Endothelial cell (in vitro differentiated cells): ENCODE measurements around the gene SIAH2. TPM values are rescaled to one million over a fixed set of nuclear protein-coding genes. Genes with fewer than 3 reads are reported as not detected.

Experiments
- DNase-seq: peaks from one replicate; pipeline ENCODE4 v3.0.0; 2021; ENCODE audit warnings: low spot score
- H3K27ac Mint-ChIP-seq: one replicate; pipeline ENCODE4 v1.8.0; 2021; ENCODE audit warnings: mixed read lengths, inconsistent platforms; ENCODE audit not compliant: unreplicated experiment
- H3K27me3 Mint-ChIP-seq: one replicate; pipeline ENCODE4 v1.8.0; 2021; ENCODE audit warnings: mild to moderate bottlenecking, moderate library complexity, mixed read lengths, inconsistent platforms; ENCODE audit not compliant: unreplicated experiment
- H3K36me3 Mint-ChIP-seq: one replicate; pipeline ENCODE4 v1.8.0; 2021; ENCODE audit warnings: mild to moderate bottlenecking, low read depth, mixed read lengths, inconsistent platforms; ENCODE audit not compliant: unreplicated experiment
- H3K4me1 Mint-ChIP-seq: one replicate; pipeline ENCODE4 v1.8.0; 2021; ENCODE audit warnings: mild to moderate bottlenecking, mixed read lengths, inconsistent platforms; ENCODE audit not compliant: unreplicated experiment
- H3K4me3 Mint-ChIP-seq: one replicate; pipeline ENCODE4 v1.8.0; 2021; ENCODE audit warnings: mild to moderate bottlenecking, mixed read lengths, inconsistent platforms; ENCODE audit not compliant: unreplicated experiment
- H3K9me3 Mint-ChIP-seq: one replicate; pipeline ENCODE4 v1.8.0; 2021; ENCODE audit warnings: mixed read lengths, inconsistent platforms; ENCODE audit not compliant: unreplicated experiment
- total RNA-seq: library from RNA; stranded (reverse); fragmentation: NEBNext Ultra II Directional; extraction: Animal tissue kit (Norgen Biotek cat#: 25700); gene quantifications from one replicate; pipeline ENCODE4 v1.2.1, GENCODE V29; 2021; ENCODE audit not compliant: unreplicated experiment
- TF ChIP-seq, protein P1 (sequence below): fragments of 200-600 bp; sonication (generic); IDR thresholded peaks from one replicate; pipeline ENCODE4 v1.5.0; 2021; ENCODE audit warnings: antibody characterized with exemption; ENCODE audit not compliant: unreplicated experiment

Gene SIAH2
- total RNA-seq, 1 donor from 2014 or later: 13.2 TPM

DNA sequence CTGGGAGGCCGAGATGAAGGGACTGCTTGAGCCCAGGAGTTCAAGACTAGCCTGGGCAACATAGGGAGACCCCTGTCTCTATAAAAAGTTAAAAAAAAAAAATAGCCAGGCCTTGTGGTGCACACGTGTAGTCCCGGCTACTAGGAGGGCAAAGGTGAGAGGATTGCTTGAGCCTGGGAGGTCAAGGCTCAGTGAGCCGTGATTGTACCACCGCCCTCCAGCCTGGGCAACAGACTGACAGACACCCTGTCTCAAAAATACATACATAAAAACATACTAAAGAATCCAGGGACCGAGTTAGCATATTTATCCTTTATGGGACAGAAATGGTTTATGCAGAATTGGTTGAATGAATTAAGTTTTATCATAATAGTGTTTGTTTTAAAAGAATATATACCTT lies 13.7 kb downstream of the SIAH2 start:
- H3K4me1 Mint-ChIP-seq: no peaks in the 10 kb centered on the region
- no peaks in the 10 kb centered on the region for H3K9me3 Mint-ChIP-seq
- H3K27me3 Mint-ChIP-seq: peaks cover 2% of the 10 kb centered on the region
- DNase-seq: no peak
- no peak overlapping the region for H3K4me3 Mint-ChIP-seq
- TF ChIP-seq, protein P1, sequence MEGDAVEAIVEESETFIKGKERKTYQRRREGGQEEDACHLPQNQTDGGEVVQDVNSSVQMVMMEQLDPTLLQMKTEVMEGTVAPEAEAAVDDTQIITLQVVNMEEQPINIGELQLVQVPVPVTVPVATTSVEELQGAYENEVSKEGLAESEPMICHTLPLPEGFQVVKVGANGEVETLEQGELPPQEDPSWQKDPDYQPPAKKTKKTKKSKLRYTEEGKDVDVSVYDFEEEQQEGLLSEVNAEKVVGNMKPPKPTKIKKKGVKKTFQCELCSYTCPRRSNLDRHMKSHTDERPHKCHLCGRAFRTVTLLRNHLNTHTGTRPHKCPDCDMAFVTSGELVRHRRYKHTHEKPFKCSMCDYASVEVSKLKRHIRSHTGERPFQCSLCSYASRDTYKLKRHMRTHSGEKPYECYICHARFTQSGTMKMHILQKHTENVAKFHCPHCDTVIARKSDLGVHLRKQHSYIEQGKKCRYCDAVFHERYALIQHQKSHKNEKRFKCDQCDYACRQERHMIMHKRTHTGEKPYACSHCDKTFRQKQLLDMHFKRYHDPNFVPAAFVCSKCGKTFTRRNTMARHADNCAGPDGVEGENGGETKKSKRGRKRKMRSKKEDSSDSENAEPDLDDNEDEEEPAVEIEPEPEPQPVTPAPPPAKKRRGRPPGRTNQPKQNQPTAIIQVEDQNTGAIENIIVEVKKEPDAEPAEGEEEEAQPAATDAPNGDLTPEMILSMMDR: no peak
- H3K36me3 Mint-ChIP-seq: peaks cover 6% of the 10 kb centered on the region
- no peak overlapping the region for H3K27ac Mint-ChIP-seq

DNA sequence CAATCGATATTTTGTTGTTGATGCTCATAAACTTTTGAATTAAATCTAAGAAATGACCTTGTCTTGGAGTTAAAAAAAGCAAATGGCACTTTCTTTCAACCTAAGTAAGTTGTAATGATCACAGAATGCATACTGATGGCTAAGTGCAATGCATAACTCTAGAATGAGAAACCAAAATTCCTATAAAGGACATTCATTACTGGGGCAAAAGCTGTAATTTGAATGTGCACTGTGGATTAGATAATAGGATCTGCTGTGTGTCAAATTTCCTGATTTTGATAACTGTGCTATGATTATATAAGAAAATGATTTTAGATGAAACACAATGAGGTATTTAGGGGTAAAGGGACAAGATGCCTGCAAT lies 14.3 kb downstream of the SIAH2 start:
- H3K4me1 Mint-ChIP-seq: no peaks in the 10 kb centered on the region
- H3K9me3 Mint-ChIP-seq: no peaks in the 10 kb centered on the region
- H3K27ac Mint-ChIP-seq: no peak overlapping the region
- H3K27me3 Mint-ChIP-seq: peaks cover 2% of the 10 kb centered on the region
- no peak overlapping the region for H3K4me3 Mint-ChIP-seq
- TF ChIP-seq, protein P1: no peak
- no peak for DNase-seq
- peaks cover 6% of the 10 kb centered on the region for H3K36me3 Mint-ChIP-seq

DNA sequence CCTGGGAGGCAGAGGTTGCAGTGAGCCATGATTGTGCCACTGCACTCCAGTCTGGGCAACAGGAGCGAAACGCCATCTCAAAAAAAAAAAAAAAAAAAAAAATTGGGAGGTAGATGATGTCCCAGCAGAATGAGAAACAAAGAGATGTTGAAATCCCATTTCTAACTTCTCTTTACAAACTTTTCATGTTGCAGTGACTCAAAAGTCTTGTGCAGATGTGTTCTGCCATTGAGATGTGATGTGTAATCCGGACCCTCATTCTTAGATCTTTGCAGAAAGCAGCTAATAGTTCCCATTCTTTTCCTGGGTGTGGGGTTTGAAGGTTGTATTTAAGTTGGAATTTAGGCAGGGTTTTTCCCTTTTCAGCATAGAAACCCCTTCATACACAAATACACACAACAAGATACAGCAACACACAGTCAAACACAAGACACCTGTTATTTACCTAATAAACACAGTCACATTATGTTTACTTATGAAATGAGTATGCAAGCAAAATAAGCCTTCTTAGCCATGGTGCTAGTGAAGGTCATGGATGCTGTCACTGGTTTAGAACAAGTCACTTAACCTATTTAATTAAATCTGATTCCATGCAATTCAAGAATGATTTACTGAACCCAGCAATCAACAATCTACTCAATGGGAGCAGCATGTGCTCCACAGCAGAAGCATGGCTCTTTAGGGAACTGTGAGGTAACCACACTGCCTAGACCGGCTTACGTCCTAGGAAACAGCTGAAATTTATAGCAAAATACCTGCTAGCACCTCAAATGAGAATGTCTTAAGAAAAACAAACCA lies 14.9 kb downstream of the SIAH2 start:
- no peaks in the 10 kb centered on the region for H3K9me3 Mint-ChIP-seq
- H3K4me3 Mint-ChIP-seq: no peak overlapping the region
- TF ChIP-seq, protein P1: no peak
- DNase-seq: no peak
- H3K4me1 Mint-ChIP-seq: no peaks in the 10 kb centered on the region
- peaks cover 6% of the 10 kb centered on the region for H3K36me3 Mint-ChIP-seq
- no peak overlapping the region for H3K27ac Mint-ChIP-seq
- peaks cover 2% of the 10 kb centered on the region for H3K27me3 Mint-ChIP-seq

DNA sequence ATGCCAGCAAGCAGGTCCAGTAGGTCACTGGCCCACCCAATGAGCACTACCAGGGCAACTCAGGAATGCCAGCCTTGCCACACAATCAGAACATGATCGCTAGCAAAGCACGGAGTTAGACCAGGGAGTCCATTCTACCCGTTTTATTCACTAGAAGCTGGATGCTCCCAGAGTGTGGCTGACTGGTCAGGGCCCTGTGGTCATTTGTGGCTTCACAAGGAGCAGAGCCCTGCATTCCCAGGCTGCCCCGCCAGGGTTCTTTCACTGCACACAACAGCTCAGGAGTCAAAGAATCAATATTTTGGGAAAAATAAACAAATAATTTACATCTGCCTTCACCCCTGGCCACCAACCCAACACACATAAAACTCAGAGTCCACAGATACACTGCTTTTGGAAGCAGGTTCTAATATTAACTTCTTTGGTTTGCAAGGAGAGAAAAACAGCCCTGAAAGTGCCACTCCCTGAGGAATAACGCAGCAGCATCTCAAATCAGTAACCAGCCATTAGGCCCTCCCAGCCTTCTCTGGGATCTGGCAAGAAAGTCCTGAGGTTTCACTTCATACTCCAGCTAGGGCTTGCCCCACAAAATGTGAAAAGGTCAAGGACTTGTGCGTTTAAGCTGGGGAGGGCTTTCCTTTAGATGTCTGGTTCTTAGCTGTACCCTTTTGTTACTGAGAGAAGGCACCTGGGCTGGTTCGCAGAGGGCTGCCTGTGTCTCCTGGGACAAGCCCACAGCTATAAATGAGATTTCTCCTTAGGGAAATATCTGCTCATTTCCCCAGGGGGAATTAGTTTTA lies 16.0 kb downstream of the SIAH2 start:
- no peaks in the 10 kb centered on the region for H3K27me3 Mint-ChIP-seq
- peaks cover 5% of the 10 kb centered on the region for H3K4me1 Mint-ChIP-seq
- no peaks in the 10 kb centered on the region for H3K9me3 Mint-ChIP-seq
- peaks cover 6% of the 10 kb centered on the region for H3K36me3 Mint-ChIP-seq
- TF ChIP-seq, protein P1: no peak
- no peak overlapping the region for H3K27ac Mint-ChIP-seq
- no peak for DNase-seq
- H3K4me3 Mint-ChIP-seq: no peak overlapping the region

DNA sequence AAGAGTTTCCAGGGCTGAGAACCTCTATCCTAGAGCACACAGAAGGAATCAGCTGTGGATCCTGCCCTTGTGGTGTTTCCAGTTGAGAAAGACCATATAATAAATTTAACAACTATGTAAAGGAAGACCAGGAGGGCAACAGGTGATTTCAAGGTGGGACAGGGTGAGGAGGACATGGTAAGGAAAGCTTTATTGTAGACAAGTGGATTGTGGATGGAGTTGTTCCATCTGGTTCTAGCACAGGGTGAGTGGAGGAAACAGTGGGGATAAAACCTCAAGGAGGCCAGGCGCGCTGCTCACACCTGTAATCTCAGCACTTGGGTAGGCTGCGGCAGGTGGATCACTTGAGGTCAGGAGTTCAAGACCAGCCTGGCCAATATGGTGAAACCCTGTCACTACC lies 17.1 kb downstream of the SIAH2 start:
- peaks cover 5% of the 10 kb centered on the region for H3K4me1 Mint-ChIP-seq
- no peak overlapping the region for H3K4me3 Mint-ChIP-seq
- TF ChIP-seq, protein P1: no peak
- H3K27ac Mint-ChIP-seq: no peak overlapping the region
- no peaks in the 10 kb centered on the region for H3K9me3 Mint-ChIP-seq
- no peaks in the 10 kb centered on the region for H3K27me3 Mint-ChIP-seq
- peaks cover 6% of the 10 kb centered on the region for H3K36me3 Mint-ChIP-seq
- no peak for DNase-seq
